Measurements from ENCODE around the gene ZNF578.

GRCh38 chr19:52473655-52474350, 20.4 kb downstream of the ZNF578 start:
- no peak for TF ChIP-seq EZH2phosphoT487 (IDR thresholded peaks at IDR 0.05; ENCODE audit: borderline replicate concordance)
- TF ChIP-seq CTCF (conservative IDR thresholded peaks at IDR 0.05; ENCODE audit: low read length), result no peak

All from Loucy (cell line).